ENCODE data around the gene PNP. TPM values are rescaled to one million over a fixed set of nuclear protein-coding genes. Genes with fewer than 3 reads are reported as not detected.

The PNP gene
- total RNA-seq, 4 donors from 2014 or later, result 17.0 to 37.5 (median 27.6) TPM

GRCh38 chr14:20435582-20436362 lies 33.4 kb upstream of the PNP start, which contains the start of gene KLHL33:
Gene KLHL33, minus strand, starts transcription at chr14:20436166. Its CDS starts 355 bp downstream, at chr14:20435811.
- WGBS, 2 donors, result 73 to 81% methylated on average over 14 to 17 of the region's 17 CpGs
- no peaks in the 10 kb centered on the region for H3K36me3 ChIP-seq
- no peak for DNase-seq (ENCODE audit: low spot score in 2 of 2)
- H3K9me3 ChIP-seq, result no peaks in the 10 kb centered on the region
- H3K27me3 ChIP-seq, result no peaks in the 10 kb centered on the region
- no peak for TF ChIP-seq CTCF (IDR thresholded peaks at IDR 0.05)
- TF ChIP-seq EP300 (IDR thresholded peaks at IDR 0.05), result no peak
- no peak for TF ChIP-seq POLR2A (IDR thresholded peaks at IDR 0.05)
- H3K4me3 ChIP-seq, result peak within 1 kb of the TSS; percentile 4 to 50 (median 34)
- peak within 1 kb of the TSS; percentile 47 to 87 (median 74) for H3K27ac ChIP-seq
- H3K4me1 ChIP-seq, result peaks cover 0 to 27% (median 10%) of the 10 kb centered on the region in 4 donors

DNA sequence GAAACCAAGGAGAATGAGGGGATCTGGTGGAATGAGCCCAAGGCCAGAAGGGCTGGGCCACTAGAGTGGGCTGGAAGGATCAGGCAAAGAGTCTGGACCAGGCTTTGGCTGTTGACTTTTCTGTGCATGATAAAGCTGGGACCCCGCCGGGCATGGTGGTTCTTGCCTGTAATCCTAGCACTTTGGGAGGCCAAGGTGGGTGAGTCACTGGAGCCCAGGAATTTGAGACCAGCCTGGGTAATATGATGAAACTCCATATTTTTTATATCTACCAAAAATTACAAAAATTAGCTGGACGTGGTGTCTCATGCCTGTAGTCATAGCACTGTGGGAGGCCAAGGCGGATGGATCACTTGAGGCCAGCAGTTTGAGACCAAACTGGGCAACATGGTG lies 32.8 kb upstream of the PNP start:
- TF ChIP-seq POLR2A (IDR thresholded peaks at IDR 0.05) (no peak), EP300 (IDR thresholded peaks at IDR 0.05) (no peak), CTCF (IDR thresholded peaks at IDR 0.05) (no peak)
- no peaks in the 10 kb centered on the region for H3K36me3 ChIP-seq
- no peaks in the 10 kb centered on the region for H3K9me3 ChIP-seq
- peak overlapping the region in 1 of 4 donors; percentile 87 for H3K27ac ChIP-seq
- WGBS, 2 donors, result 89 to 93% methylated on average over 4 of the region's 4 CpGs
- H3K27me3 ChIP-seq, result no peaks in the 10 kb centered on the region
- H3K4me3 ChIP-seq, result no peak overlapping the region
- DNase-seq (ENCODE audit: low spot score in 2 of 2), result no peak
- peaks cover 0 to 27% (median 10%) of the 10 kb centered on the region in 4 donors for H3K4me1 ChIP-seq

GRCh38 chr14:20438664-20439063 lies 30.5 kb upstream of the PNP start:
- Histone ChIP-seq H3K4me1 (peaks cover 0 to 26% (median 10%) of the 10 kb centered on the region in 4 donors), H3K36me3 (peaks cover 0 to 5% (median 0%) of the 10 kb centered on the region in 3 donors), H3K4me3 (no peak overlapping the region), H3K27me3 (no peaks in the 10 kb centered on the region), H3K9me3 (no peaks in the 10 kb centered on the region), H3K27ac (no peak overlapping the region)
- TF ChIP-seq POLR2A (IDR thresholded peaks at IDR 0.05) (no peak), EP300 (IDR thresholded peaks at IDR 0.05) (no peak), CTCF (IDR thresholded peaks at IDR 0.05) (no peak)
- WGBS, 2 donors, result 83 to 88% methylated on average over 7 of the region's 7 CpGs
- DNase-seq (ENCODE audit: low spot score in 2 of 2), result no peak

DNA sequence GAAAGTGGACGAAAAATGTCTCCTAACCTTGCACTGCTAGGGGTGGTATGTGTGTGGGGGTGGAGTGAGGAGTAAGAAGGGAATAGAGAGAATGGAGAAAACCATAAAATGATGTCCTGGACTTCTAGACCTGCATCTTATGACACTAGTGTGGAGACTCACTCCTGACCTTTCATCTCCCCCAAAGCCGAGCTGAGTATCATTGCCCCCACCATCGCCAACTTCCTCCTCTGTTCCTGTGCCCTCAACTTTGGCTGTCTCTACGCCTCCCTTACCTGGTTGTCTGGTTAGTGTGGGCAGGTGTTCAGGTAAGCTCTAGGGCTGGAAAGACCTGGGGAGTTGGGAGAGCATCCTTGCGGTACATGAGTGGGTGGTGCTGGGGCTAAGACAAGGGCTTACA lies 28.7 kb upstream of the PNP start:
- no peak for DNase-seq (ENCODE audit: low spot score in 2 of 2)
- H3K27ac ChIP-seq, result no peak overlapping the region
- peaks cover 0 to 8% (median under 1%) of the 10 kb centered on the region in 4 donors for H3K4me1 ChIP-seq
- no peaks in the 10 kb centered on the region for H3K27me3 ChIP-seq
- H3K36me3 ChIP-seq, result peaks cover 0 to 19% (median under 1%) of the 10 kb centered on the region in 3 donors
- H3K9me3 ChIP-seq, result no peaks in the 10 kb centered on the region
- H3K4me3 ChIP-seq, result no peak overlapping the region
- 80 to 85% methylated on average over 5 of the region's 5 CpGs for WGBS, 2 donors
- TF ChIP-seq CTCF (IDR thresholded peaks at IDR 0.05), result no peak
- no peak for TF ChIP-seq POLR2A (IDR thresholded peaks at IDR 0.05)
- TF ChIP-seq EP300 (IDR thresholded peaks at IDR 0.05), result no peak

- no peaks in the 10 kb centered on the region for H3K27me3 ChIP-seq
- no peak overlapping the region for H3K4me3 ChIP-seq
- WGBS, 2 donors, result 75 to 76% methylated on average over 5 of the region's 5 CpGs
- H3K27ac ChIP-seq, result no peak overlapping the region
- no peak for DNase-seq (ENCODE audit: low spot score in 2 of 2)
- peaks cover 0 to 4% (median 0%) of the 10 kb centered on the region in 4 donors for H3K4me1 ChIP-seq
- no peak for TF ChIP-seq CTCF (IDR thresholded peaks at IDR 0.05)
- TF ChIP-seq EP300 (IDR thresholded peaks at IDR 0.05), result no peak
- no peak for TF ChIP-seq POLR2A (IDR thresholded peaks at IDR 0.05)
- no peaks in the 10 kb centered on the region for H3K9me3 ChIP-seq
- H3K36me3 ChIP-seq, result peaks cover 0 to 23% (median 4%) of the 10 kb centered on the region in 3 donors
Measured at GRCh38 chr14:20440882-20441281, 28.3 kb upstream of the PNP start.
